Measurements from ENCODE around the gene SPOCK3.
"Not testable (repeated sequence)": the region's sequence is repeated elsewhere in the genome, so short reads cannot be mapped to it uniquely, and the experiment has no call there.

Gene SPOCK3

GRCh38 chr4:166798126-166798525, 436.2 kb downstream of the SPOCK3 start:
- DNase-seq, result no peak

- DNase-seq, result no peak
Measured at GRCh38 chr4:166777760-166778159, 456.5 kb downstream of the SPOCK3 start.

GRCh38 chr4:166763018-166763417, 471.3 kb downstream of the SPOCK3 start:
- no peak for DNase-seq

GRCh38 chr4:166741742-166742141, 492.6 kb downstream of the SPOCK3 start:
- no peak for DNase-seq

GRCh38 chr4:166739215-166739614, 495.1 kb downstream of the SPOCK3 start:
- not testable (repeated sequence) for DNase-seq

GRCh38 chr4:166737430-166737829, 496.9 kb downstream of the SPOCK3 start:
- DNase-seq, result no peak

- DNase-seq, result no peak
Measured at GRCh38 chr4:166735553-166735952, 498.7 kb downstream of the SPOCK3 start.

GRCh38 chr4:166734797-166735196, 499.5 kb downstream of the SPOCK3 start:
- DNase-seq, result no peak

GRCh38 chr4:166733686-166734085, 500.6 kb downstream of the SPOCK3 start:
- no peak for DNase-seq

- no peak for DNase-seq
Measured at GRCh38 chr4:166726832-166727231, 507.5 kb downstream of the SPOCK3 start.

- no peak for DNase-seq
Measured at GRCh38 chr4:166724369-166724768, 509.9 kb downstream of the SPOCK3 start.

GRCh38 chr4:166723532-166724140, 510.7 kb downstream of the SPOCK3 start:
- DNase-seq, result no peak

GRCh38 chr4:166715748-166716713, 518.3 kb downstream of the SPOCK3 start:
- not testable (repeated sequence) for DNase-seq

- DNase-seq, result no peak
Measured at GRCh38 chr4:166700592-166700991, 533.7 kb downstream of the SPOCK3 start.

GRCh38 chr4:166688835-166689234, 545.5 kb downstream of the SPOCK3 start:
- DNase-seq, result no peak

- no peak for DNase-seq
Measured at GRCh38 chr4:166687828-166688227, 546.5 kb downstream of the SPOCK3 start.

Measured in DMS 273 treated with DMSO at 0.1 percent for 48 hours (cell line).